Brain microvascular endothelial cell (primary cell): ENCODE results near the gene ARMC6.

Source experiments
- DNase-seq: peaks from one replicate; pipeline ENCODE4 v3.0.0-alpha.2; 2020
- H3K27ac ChIP-seq: fragments of 250-450 bp; sonication (Bioruptor Pico); 2 replicates; pipeline ENCODE4 v1.5.1; 2020; ENCODE audit warnings: mild to moderate bottlenecking, moderate library complexity
- H3K27me3 ChIP-seq: fragments of 250-450 bp; sonication (Bioruptor Pico); replicated peaks from 2 replicates; pipeline ENCODE4 v1.5.1; 2020; ENCODE audit warnings: mild to moderate bottlenecking
- H3K36me3 ChIP-seq: fragments of 250-450 bp; sonication (Bioruptor Pico); replicated peaks from 2 replicates; pipeline ENCODE4 v1.5.1; 2020; ENCODE audit warnings: mild to moderate bottlenecking
- H3K4me3 ChIP-seq: 2 replicates; pipeline ENCODE4 v1.5.1; 2011; ENCODE audit warnings: low read depth, mild to moderate bottlenecking, control low read depth, low read length, moderate library complexity
- in situ Hi-C: cut with HindIII; loops from 2 replicates; pipeline ENCODE4 v1.10.0; 2017; ENCODE audit warnings: low sequenced_read_pairs, low pct_ligation_motif_present
- TF ChIP-seq, protein P1 (sequence below): IDR thresholded peaks from 2 replicates; pipeline ENCODE4 v1.5.1; 2011; ENCODE audit warnings: low read depth, mild to moderate bottlenecking, moderate library complexity, low read length, control low read depth, inconsistent platforms; ENCODE audit errors: missing control alignments

Gene ARMC6

DNA sequence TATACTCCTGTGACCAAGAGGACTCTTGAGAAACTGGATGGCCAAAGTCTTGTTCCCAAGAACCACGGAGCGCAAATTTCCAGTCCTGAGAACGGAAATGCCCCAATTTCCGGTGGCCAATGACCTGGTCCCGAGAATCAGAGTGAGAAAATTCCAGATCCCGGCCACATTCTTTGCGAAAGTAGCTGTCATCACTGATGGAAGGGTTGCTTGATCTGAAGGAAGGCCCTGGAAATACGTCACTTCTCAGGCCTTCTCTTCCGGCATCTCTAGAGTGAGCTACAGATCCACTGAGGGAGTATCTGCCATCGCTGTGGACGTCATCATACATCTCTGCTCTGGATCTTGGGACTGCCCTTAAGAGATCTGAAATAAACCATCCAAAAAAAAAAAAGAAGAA is 7.5 kb upstream of the ARMC6 start:
- peaks cover 71% of the 10 kb centered on the region for H3K36me3 ChIP-seq
- H3K4me3 ChIP-seq: no peak overlapping the region
- no peak overlapping the region for H3K27ac ChIP-seq
- TF ChIP-seq, protein P1, sequence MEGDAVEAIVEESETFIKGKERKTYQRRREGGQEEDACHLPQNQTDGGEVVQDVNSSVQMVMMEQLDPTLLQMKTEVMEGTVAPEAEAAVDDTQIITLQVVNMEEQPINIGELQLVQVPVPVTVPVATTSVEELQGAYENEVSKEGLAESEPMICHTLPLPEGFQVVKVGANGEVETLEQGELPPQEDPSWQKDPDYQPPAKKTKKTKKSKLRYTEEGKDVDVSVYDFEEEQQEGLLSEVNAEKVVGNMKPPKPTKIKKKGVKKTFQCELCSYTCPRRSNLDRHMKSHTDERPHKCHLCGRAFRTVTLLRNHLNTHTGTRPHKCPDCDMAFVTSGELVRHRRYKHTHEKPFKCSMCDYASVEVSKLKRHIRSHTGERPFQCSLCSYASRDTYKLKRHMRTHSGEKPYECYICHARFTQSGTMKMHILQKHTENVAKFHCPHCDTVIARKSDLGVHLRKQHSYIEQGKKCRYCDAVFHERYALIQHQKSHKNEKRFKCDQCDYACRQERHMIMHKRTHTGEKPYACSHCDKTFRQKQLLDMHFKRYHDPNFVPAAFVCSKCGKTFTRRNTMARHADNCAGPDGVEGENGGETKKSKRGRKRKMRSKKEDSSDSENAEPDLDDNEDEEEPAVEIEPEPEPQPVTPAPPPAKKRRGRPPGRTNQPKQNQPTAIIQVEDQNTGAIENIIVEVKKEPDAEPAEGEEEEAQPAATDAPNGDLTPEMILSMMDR: no peak
- DNase-seq: no peak
- in situ Hi-C loops: no loop called here
- H3K27me3 ChIP-seq: no peaks in the 10 kb centered on the region

DNA sequence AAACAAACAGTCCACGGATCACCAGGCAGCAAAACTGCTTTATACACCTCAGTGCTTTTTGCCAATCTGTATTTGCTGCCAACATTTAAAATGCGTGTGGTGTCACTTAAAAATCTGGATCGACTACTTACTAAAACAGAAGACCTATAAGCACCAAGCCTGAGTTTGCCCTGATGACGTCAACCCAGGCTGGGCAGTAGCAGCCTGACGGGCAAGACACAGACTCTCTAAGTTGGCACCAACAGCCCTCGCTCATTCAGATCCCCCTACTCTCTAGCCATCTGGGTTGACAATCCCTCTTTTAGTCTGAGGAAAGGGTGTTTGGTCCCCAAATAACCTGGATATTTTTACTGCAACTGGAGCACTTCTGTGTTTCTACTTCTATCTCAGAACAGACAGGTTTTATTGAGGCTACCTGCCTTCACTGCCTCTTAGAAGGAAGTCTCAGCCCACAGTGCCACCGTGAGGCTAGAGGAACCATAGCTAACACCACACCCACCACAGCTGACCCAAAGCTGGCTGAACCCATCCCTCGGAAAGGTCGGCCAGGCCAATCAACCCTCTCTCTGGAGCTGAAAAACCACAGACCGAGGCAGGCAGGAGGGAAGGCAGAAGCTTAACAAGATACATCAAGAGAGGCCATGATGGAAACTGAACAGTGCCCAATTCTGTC is 7.0 kb upstream of the ARMC6 start:
- TF ChIP-seq, protein P1: peak; percentile 34
- Histone ChIP-seq H3K4me3 (no peak overlapping the region), H3K27ac (no peak overlapping the region), H3K36me3 (peaks cover 71% of the 10 kb centered on the region), H3K27me3 (no peaks in the 10 kb centered on the region)
- DNase-seq: no peak
- in situ Hi-C loops: no loop called here

DNA sequence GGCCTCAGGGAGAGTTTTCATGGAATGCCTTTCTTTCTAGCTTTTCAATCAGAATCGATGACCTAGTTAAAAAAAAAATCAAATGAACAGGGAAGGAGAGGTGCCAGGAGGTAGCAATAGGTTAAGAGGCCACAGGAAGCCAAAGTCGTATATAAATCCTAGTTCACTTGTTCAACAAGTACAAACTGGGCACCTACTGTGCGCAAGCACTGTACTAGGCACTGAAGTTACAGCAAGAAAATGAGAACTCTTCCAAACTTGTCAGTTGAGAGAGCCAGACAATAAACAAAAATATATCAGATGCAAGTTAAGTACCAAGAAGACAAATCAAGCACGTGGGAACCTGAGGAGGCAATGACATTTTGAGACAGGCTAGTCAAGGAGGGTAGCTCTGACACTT is 6.2 kb upstream of the ARMC6 start:
- H3K27ac ChIP-seq: no peak overlapping the region
- no peak overlapping the region for H3K4me3 ChIP-seq
- in situ Hi-C loops: no loop called here
- no peak for DNase-seq
- H3K36me3 ChIP-seq: peaks cover 65% of the 10 kb centered on the region
- TF ChIP-seq, protein P1: no peak
- no peaks in the 10 kb centered on the region for H3K27me3 ChIP-seq

DNA sequence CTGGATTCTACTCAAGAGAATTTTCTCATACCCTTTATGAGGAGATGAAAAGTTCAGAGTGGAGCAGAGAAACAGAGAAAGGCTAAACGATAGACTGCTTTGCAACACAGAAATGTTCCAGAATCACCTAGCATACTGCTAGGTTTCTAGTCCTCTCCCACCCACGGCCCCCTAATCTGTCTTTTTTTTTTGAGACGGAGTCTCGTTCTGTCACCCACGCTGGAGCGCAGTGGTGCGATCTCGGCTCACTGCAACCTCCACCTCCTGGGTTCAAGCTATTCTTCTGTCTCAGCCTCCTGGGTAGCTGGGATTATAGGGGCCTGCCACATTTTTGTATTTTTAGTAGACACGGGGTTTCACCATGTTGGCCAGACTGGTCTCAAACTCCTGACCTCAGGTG is 4.9 kb upstream of the ARMC6 start:
- DNase-seq: no peak
- Histone ChIP-seq H3K36me3 (peaks cover 52% of the 10 kb centered on the region), H3K27ac (no peak overlapping the region), H3K4me3 (no peak overlapping the region), H3K27me3 (no peaks in the 10 kb centered on the region)
- in situ Hi-C loops: no loop called here
- TF ChIP-seq, protein P1: no peak

DNA sequence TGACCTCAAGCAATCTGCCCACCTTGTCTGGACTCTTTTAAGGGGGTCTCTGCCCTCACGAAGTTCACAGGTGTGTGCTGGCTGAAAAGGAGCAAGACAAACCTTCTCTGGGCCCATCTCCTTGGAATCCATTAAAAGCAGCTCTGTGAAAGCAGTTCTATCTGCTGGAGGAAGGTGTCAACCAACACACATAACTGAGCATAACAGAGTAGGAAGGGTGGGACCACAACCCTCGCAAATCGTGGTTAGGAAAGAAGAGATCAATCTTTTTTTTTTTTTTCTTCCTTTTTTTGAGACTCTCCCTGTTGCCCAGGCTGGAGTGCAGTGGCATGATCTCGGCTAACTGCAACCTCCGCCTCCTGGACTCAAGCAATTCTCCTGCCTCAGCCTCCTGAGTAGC is 1.5 kb upstream of the ARMC6 start:
- Histone ChIP-seq H3K4me3 (peak overlapping the region; percentile 91), H3K36me3 (peaks cover 22% of the 10 kb centered on the region), H3K27me3 (no peaks in the 10 kb centered on the region), H3K27ac (peak overlapping the region; percentile 91)
- in situ Hi-C loops: no loop called here
- TF ChIP-seq, protein P1: no peak
- no peak for DNase-seq
